A549 (cell line): ENCODE results near the gene SLC16A10. TPM values are rescaled to one million over a fixed set of nuclear protein-coding genes. Genes with fewer than 3 reads are reported as not detected.
"Not testable (repeated sequence)": the region's sequence is repeated elsewhere in the genome, so short reads cannot be mapped to it uniquely, and the experiment has no call there.

Experiments used
- ATAC-seq, 2 experiments: fragments of 200-7000 bp in 1 of 2; fragments of >200 bp in 1 of 2; cut with Nextera tagmentation in 1 of 2; cut with Tn5 transposase in 1 of 2; 3 replicates each; pipeline versions ENCODE4 v1.8.0 to v1.9.1; 2018 to 2020; ENCODE audit warnings: mild to moderate bottlenecking in 1 of 2, moderate library complexity in 1 of 2
- CTCF ChIA-PET: fragments of 300-600 bp; sonication (Branson Sonifier 250); formaldehyde crosslinking; extraction: SDS; loops from one replicate; lab custom pipeline; 2021; ENCODE audit warnings: antibody characterized with exemption, inconsistent platforms; lab: Yijun Ruan, JAX
- POLR2A ChIA-PET: fragments of 350-600 bp; formaldehyde crosslinking; extraction: SDS; loops from one replicate; lab custom pipeline; 2021; ENCODE audit warnings: antibody characterized with exemption, inconsistent platforms; lab: Yijun Ruan, JAX
- DNase-seq, 2 experiments: peaks; one replicate each; pipeline versions ENCODE4 v3.0.0 to v3.0.0-alpha.2; 2011 to 2016; ENCODE audit warnings: low read depth in 1 of 2, low spot score in 1 of 2
- FAIRE-seq: peaks from 2 replicates; lab custom pipeline; 2011; peaks lifted over from hg19 to GRCh38; lab: Jason Lieb, UNC
- H3K27ac ChIP-seq, 2 experiments: fragments of >200 bp; sonication (Bioruptor Twin); formaldehyde crosslinking; 3 replicates each; pipeline ENCODE4 v1.5.1; 2016 to 2017
- H3K4me1 ChIP-seq: fragments of >200 bp; sonication (Bioruptor Twin); formaldehyde crosslinking; 3 replicates; pipeline ENCODE4 v1.6.1; 2016
- H3K4me2 ChIP-seq: fragments of >200 bp; sonication (Bioruptor Twin); formaldehyde crosslinking; 3 replicates; pipeline ENCODE4 v1.6.1; 2016
- H3K4me3 ChIP-seq: fragments of >200 bp; sonication (Bioruptor Twin); formaldehyde crosslinking; 3 replicates; pipeline ENCODE4 v1.5.1; 2016
- H3K9me3 ChIP-seq: fragments of >200 bp; sonication (Bioruptor Twin); formaldehyde crosslinking; 3 replicates; pipeline ENCODE4 v1.6.1; 2016
- CEBPB ChIP-seq, 2 experiments: fragments of >200 bp in 1 of 2; sonication (Bioruptor Twin) in 1 of 2; formaldehyde crosslinking in 1 of 2; IDR thresholded peaks; 2 replicates each; pipeline ENCODE4 v1.6.1; 2012 to 2016
- CHD4 ChIP-seq: fragments of 200-600 bp; sonication (generic); IDR thresholded peaks from 2 replicates; pipeline ENCODE4 v1.6.1; 2016; ENCODE audit warnings: antibody characterized with exemption, mild to moderate bottlenecking, borderline replicate concordance
- EHF ChIP-seq: fragments of 250-450 bp; sonication (Bioruptor Pico); IDR thresholded peaks from 2 replicates; pipeline ENCODE4 v1.5.0; 2020; ENCODE audit warnings: mild to moderate bottlenecking
- ESRRA ChIP-seq: fragments of 150-350 bp; IDR thresholded peaks from 2 replicates; pipeline ENCODE4 v1.6.1; 2014; ENCODE audit warnings: mild to moderate bottlenecking, low read length, borderline replicate concordance
- FOXS1 ChIP-seq: fragments of 250-450 bp; sonication (Bioruptor Pico); IDR thresholded peaks from 2 replicates; pipeline ENCODE4 v1.5.0; 2020; ENCODE audit warnings: mild to moderate bottlenecking, moderate library complexity
- HDAC2 ChIP-seq: fragments of 200-600 bp; sonication (generic); IDR thresholded peaks from 2 replicates; pipeline ENCODE4 v1.6.1; 2016
- HEYL ChIP-seq: fragments of 250-450 bp; sonication (Bioruptor Pico); IDR thresholded peaks from 2 replicates; pipeline ENCODE4 v1.8.0; 2021; ENCODE audit warnings: mild to moderate bottlenecking, moderate library complexity
- HOXB13 ChIP-seq: fragments of 250-450 bp; sonication (Bioruptor Pico); IDR thresholded peaks from 2 replicates; pipeline ENCODE4 v1.5.0; 2020; ENCODE audit warnings: low read depth, mild to moderate bottlenecking, moderate library complexity
- JUN ChIP-seq, 2 experiments: fragments of >200 bp; sonication (Bioruptor Twin); formaldehyde crosslinking; IDR thresholded peaks; 2 replicates in 1 of 2; 3 replicates in 1 of 2; pipeline ENCODE4 v1.6.1; 2016 to 2017
- MYC ChIP-seq: IDR thresholded peaks from 2 replicates; pipeline ENCODE4 v1.6.1; 2012; ENCODE audit warnings: mild to moderate bottlenecking, inconsistent platforms, low read length, improper control_type of control experiment, borderline replicate concordance
- NFE2L2 ChIP-seq: fragments of 150-350 bp; conservative IDR thresholded peaks from 2 replicates; pipeline ENCODE4 v1.6.1; 2014; ENCODE audit warnings: low read length
- NPAS2 ChIP-seq: fragments of 250-450 bp; sonication (Bioruptor Pico); IDR thresholded peaks from 2 replicates; pipeline ENCODE4 v1.8.0; 2022; ENCODE audit warnings: mild to moderate bottlenecking, moderate library complexity, borderline replicate concordance
- NR3C1 ChIP-seq: fragments of >200 bp; sonication (Bioruptor Twin); formaldehyde crosslinking; IDR thresholded peaks from 3 replicates; pipeline ENCODE4 v1.6.1; 2017
- ZFP36 ChIP-seq: fragments of 450-650 bp; IDR thresholded peaks from 2 replicates; pipeline ENCODE4 v1.6.1; 2014; ENCODE audit warnings: borderline replicate concordance; ENCODE audit not compliant: partially characterized antibody
- ZSCAN20 ChIP-seq: fragments of 250-450 bp; sonication (Bioruptor Pico); IDR thresholded peaks from 2 replicates; pipeline ENCODE4 v1.8.0; 2022; ENCODE audit warnings: mild to moderate bottlenecking, moderate library complexity
- WGBS: methylation state at CpG from one replicate; pipeline ENCODE4 v1.1.6; 2017; ENCODE audit errors: missing lambda C conversion rate; 5-methylcytosine and 5-hydroxymethylcytosine counted together
- polyA plus RNA-seq, 4 experiments: library from polyadenylated mRNA; depleted of rRNA in 3 of 4; stranded (reverse); fragments of >200 nt; fragmentation: RNase III in 1 of 4; extraction: RNeasy Plus Mini Kit Qiagen cat#74134 plus additional on column Dnase treatment in 1 of 4; gene quantifications; 2 replicates in 3 of 4; 3 replicates in 1 of 4; pipeline ENCODE4 v1.2.3, GENCODE V29; 2011 to 2017
- TF ChIP-seq, protein P1 (sequence below): IDR thresholded peaks from 2 replicates; pipeline ENCODE4 v1.6.1; 2012; ENCODE audit warnings: low read depth, borderline replicate concordance
- TF ChIP-seq, protein P2 (sequence below): fragments of 150-350 bp; IDR thresholded peaks from 2 replicates; pipeline ENCODE4 v1.6.1; 2014; ENCODE audit warnings: low read depth, mild to moderate bottlenecking, low read length
- TF ChIP-seq, protein P3 (sequence below): fragments of 250-450 bp; sonication (Bioruptor Pico); IDR thresholded peaks from 2 replicates; pipeline ENCODE4 v1.5.0; 2021; ENCODE audit warnings: mild to moderate bottlenecking, moderate library complexity, borderline replicate concordance
- TF ChIP-seq, protein P4 (sequence below): fragments of >200 bp; sonication (Bioruptor Twin); formaldehyde crosslinking; IDR thresholded peaks from 2 replicates; pipeline ENCODE4 v1.6.1; 2016
- TF ChIP-seq, protein P5 (sequence below): IDR thresholded peaks from 2 replicates; pipeline ENCODE4 v1.6.1; 2012
- TF ChIP-seq, protein P6 (sequence below): IDR thresholded peaks from 2 replicates; pipeline ENCODE4 v1.6.1; 2012

The SLC16A10 gene
- polyA plus RNA-seq, 2 of the 4 experiments (the other 2 are of a cell fraction): 0.27 to 1.00 TPM

DNA sequence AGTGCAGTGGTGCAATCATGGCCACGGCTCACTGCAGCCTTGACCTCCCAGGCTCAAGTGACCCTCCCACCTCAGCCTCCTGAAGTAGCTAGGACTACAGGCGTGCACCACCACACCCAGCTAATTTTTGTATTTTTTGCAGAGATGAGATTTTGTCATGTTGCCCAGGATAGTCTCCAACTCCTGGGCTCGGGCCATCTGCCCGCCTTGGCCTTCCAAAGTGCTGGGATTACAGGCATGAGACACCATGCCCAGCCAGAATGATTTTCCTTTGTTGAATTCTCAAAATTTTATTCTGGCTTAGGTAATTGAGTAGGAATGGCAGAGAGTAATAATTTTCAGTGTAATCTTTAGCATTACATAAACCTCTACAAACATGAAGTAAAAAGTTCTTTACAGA is 37.1 kb downstream of the SLC16A10 start:
- H3K27ac ChIP-seq: no peak overlapping the region
- no peak overlapping the region for H3K4me2 ChIP-seq
- no peak for FAIRE-seq
- H3K4me3 ChIP-seq: no peak overlapping the region
- TF ChIP-seq CHD4 (no peak), NR3C1 (no peak), FOXS1 (no peak), NFE2L2 (no peak), ESRRA (no peak), CEBPB (IDR thresholded peaks at IDR 0.05) (no peak), NPAS2 (CRISPR knock-in tag) (no peak), HDAC2 (no peak), HOXB13 (no peak), ZFP36 (no peak), EHF (no peak)
- TF ChIP-seq, protein P1, sequence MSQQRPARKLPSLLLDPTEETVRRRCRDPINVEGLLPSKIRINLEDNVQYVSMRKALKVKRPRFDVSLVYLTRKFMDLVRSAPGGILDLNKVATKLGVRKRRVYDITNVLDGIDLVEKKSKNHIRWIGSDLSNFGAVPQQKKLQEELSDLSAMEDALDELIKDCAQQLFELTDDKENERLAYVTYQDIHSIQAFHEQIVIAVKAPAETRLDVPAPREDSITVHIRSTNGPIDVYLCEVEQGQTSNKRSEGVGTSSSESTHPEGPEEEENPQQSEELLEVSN: no peak
- TF ChIP-seq, protein P2, sequence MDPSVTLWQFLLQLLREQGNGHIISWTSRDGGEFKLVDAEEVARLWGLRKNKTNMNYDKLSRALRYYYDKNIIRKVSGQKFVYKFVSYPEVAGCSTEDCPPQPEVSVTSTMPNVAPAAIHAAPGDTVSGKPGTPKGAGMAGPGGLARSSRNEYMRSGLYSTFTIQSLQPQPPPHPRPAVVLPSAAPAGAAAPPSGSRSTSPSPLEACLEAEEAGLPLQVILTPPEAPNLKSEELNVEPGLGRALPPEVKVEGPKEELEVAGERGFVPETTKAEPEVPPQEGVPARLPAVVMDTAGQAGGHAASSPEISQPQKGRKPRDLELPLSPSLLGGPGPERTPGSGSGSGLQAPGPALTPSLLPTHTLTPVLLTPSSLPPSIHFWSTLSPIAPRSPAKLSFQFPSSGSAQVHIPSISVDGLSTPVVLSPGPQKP: no peak
- TF ChIP-seq, protein P3, sequence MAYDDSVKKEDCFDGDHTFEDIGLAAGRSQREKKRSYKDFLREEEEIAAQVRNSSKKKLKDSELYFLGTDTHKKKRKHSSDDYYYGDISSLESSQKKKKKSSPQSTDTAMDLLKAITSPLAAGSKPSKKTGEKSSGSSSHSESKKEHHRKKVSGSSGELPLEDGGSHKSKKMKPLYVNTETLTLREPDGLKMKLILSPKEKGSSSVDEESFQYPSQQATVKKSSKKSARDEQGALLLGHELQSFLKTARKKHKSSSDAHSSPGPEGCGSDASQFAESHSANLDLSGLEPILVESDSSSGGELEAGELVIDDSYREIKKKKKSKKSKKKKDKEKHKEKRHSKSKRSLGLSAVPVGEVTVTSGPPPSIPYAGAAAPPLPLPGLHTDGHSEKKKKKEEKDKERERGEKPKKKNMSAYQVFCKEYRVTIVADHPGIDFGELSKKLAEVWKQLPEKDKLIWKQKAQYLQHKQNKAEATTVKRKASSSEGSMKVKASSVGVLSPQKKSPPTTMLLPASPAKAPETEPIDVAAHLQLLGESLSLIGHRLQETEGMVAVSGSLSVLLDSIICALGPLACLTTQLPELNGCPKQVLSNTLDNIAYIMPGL (CRISPR knock-in tag): no peak
- TF ChIP-seq, protein P4, sequence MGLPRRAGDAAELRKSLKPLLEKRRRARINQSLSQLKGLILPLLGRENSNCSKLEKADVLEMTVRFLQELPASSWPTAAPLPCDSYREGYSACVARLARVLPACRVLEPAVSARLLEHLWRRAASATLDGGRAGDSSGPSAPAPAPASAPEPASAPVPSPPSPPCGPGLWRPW: no peak
- TF ChIP-seq, all 56 proteins: peak for 0
- 75% methylated on average over 4 of the region's 4 CpGs for WGBS
- ChIA-PET CTCF (no interaction called here), POLR2A (no interaction called here)
- DNase-seq: no peak
- Histone ChIP-seq H3K9me3 (no peaks in the 10 kb centered on the region), H3K4me1 (no peaks in the 10 kb centered on the region)
- ATAC-seq: no peak

DNA sequence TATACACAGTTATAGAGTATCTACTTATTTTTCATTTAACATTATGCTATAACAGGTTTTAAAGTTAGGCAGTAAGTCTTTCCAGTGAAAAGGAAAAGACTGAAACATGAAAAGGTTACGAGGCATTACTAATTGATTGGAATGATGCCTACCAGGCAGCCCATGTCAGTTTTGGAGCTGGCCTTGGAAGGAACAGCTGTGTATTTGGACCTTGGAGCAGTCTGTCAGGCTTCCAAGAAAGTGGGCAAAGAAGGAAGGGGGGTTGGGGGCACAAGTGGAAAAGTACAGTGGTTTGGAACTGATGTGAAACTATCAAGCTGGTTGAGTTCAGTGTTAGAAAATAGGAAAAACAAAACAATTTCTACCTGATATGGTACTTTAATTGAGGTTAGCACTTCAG is 41.7 kb downstream of the SLC16A10 start:
- ChIA-PET CTCF (no interaction called here), POLR2A (no interaction called here)
- no peak for TF ChIP-seq MYC
- TF ChIP-seq CEBPB (IDR thresholded peaks at IDR 0.05): no peak
- no peak for TF ChIP-seq JUN (IDR thresholded peaks at IDR 0.05)
- TF ChIP-seq, protein P5, sequence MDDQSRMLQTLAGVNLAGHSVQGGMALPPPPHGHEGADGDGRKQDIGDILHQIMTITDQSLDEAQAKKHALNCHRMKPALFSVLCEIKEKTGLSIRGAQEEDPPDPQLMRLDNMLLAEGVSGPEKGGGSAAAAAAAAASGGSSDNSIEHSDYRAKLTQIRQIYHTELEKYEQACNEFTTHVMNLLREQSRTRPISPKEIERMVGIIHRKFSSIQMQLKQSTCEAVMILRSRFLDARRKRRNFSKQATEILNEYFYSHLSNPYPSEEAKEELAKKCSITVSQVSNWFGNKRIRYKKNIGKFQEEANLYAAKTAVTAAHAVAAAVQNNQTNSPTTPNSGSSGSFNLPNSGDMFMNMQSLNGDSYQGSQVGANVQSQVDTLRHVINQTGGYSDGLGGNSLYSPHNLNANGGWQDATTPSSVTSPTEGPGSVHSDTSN: no peak
- no peak for TF ChIP-seq ZSCAN20
- TF ChIP-seq NFE2L2: no peak
- no peak for TF ChIP-seq HEYL
- TF ChIP-seq, protein P6, sequence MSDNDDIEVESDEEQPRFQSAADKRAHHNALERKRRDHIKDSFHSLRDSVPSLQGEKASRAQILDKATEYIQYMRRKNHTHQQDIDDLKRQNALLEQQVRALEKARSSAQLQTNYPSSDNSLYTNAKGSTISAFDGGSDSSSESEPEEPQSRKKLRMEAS: no peak
- Histone ChIP-seq H3K4me2 (no peak overlapping the region), H3K4me3 (no peak overlapping the region), H3K4me1 (no peaks in the 10 kb centered on the region), H3K27ac (no peak overlapping the region), H3K9me3 (no peaks in the 10 kb centered on the region)
- WGBS: 91% methylated on average over 1 of the region's 1 CpG
- ATAC-seq (no peak), FAIRE-seq (no peak), DNase-seq (no peak)

DNA sequence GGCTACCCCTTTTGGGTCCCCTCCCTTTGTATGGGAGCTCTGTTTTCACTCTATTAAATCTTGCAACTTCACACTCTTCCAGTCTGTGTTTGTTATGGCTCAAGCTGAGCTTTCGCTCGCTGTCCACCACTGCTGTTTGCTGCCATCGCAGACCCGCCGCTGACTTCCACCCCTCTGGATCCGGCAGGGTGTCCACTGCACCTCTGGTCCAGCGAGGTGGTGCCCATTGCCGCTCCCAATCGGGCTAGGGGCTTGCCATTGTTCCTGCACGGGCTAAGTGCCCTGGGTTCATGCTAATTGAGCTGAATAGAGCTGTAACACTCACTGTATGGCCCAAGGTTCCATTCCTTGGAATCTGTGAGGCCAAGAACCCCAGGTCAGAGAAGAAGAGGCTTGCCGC is 43.7 kb downstream of the SLC16A10 start:
- H3K4me1 ChIP-seq, H3K9me3 ChIP-seq, H3K27ac ChIP-seq, DNase-seq, POLR2A ChIA-PET, H3K4me3 ChIP-seq, ATAC-seq, CTCF ChIA-PET, H3K4me2 ChIP-seq, FAIRE-seq: not testable (repeated sequence)
- WGBS: 91% methylated on average over 9 of the region's 11 CpGs

DNA sequence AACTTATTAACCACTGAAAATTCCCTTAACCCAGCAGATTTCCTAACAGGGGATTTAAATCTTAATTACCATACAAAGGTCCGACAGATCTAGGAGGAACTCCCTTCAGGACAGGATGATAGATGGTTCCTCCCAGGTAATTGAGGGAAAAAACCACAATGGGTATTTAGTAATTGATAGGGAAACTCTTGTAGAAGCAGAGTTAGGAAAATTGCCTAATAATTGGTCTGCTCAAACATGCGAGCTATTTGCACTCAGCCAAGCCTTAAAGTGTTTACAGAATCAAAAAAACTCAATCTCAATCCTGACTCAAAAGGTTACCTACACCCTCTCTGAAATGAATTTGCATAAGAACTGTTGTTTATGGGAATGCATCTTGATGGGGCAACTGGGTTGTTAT is 45.4 kb downstream of the SLC16A10 start:
- ATAC-seq, H3K4me3 ChIP-seq, H3K4me1 ChIP-seq, H3K4me2 ChIP-seq, FAIRE-seq, H3K27ac ChIP-seq, DNase-seq, CTCF ChIA-PET, POLR2A ChIA-PET, H3K9me3 ChIP-seq: not testable (repeated sequence)
- WGBS: 40% methylated on average over 2 of the region's 2 CpGs

DNA sequence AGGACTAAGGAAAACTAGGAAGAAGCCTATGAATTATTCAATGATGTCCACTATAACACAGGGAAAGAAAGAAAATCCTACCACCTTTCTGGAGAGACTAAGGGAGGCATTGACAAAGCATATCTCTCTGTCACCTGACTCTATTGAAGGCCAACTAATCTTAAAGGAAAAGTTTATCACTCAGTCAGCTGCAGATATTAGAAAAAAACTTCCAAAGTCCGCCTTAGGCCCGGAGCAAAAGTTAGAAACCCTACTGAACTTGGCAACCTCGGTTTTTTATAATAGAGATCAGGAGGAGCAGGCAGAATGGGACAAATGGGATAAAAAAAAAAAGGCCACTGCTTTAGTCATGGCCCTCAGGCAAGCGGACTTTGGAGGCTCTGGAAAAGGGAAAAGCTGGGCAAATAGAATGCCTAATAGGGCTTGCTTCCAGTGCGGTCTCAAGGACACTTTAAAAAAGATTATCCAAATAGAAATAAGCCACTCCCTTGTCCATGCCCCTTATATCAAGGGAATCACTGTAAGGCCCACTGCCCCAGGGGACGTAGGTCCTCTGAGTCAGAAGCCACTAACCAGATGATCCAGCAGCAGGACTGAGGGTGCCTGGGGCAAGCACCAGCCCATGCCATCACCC is 47.0 kb downstream of the SLC16A10 start:
- H3K4me2 ChIP-seq, POLR2A ChIA-PET, FAIRE-seq, ATAC-seq, H3K4me3 ChIP-seq, DNase-seq, CTCF ChIA-PET, H3K27ac ChIP-seq, H3K4me1 ChIP-seq, H3K9me3 ChIP-seq: not testable (repeated sequence)
- 70% methylated on average over 6 of the region's 6 CpGs for WGBS
